Transverse colon (tissue), 4 donors: ENCODE measurements around the gene CAMK1G. TPM values are rescaled to one million over a fixed set of nuclear protein-coding genes. Genes with fewer than 3 reads are reported as not detected.

Experiments
- DNase-seq: peaks from one replicate; pipeline ENCODE4 v3.0.0-alpha.2; 2019
- H3K27ac ChIP-seq, 4 donors: fragments of 200-600 bp; sonication (generic); 2 replicates each; pipeline ENCODE4 v1.5.1; 2016 to 2018; ENCODE audit warnings: inconsistent platforms in 4 of 4
- H3K27me3 ChIP-seq: fragments of 200-600 bp; sonication (generic); 2 replicates; pipeline ENCODE4 v1.5.1; 2017; ENCODE audit warnings: inconsistent platforms
- H3K36me3 ChIP-seq, 4 donors: fragments of 200-600 bp; sonication (generic); 2 replicates each; pipeline ENCODE4 v1.5.1; 2017 to 2019; ENCODE audit warnings: inconsistent platforms in 4 of 4
- H3K4me1 ChIP-seq, 4 donors: fragments of 200-600 bp; sonication (generic); 2 replicates each; pipeline ENCODE4 v1.5.1; 2017 to 2020; ENCODE audit warnings: inconsistent platforms in 4 of 4
- H3K4me3 ChIP-seq, 4 donors: fragments of 200-600 bp; sonication (generic); 1 replicate in 1 of 4; 2 replicates in 3 of 4; pipeline versions ENCODE4 v1.5.1 to v1.6.1; 2017 to 2019; ENCODE audit warnings: inconsistent platforms in 4 of 4
- H3K9me3 ChIP-seq, 2 donors: fragments of 200-600 bp; sonication (generic); 2 replicates each; pipeline ENCODE4 v1.5.1; 2017 to 2019; ENCODE audit warnings: inconsistent platforms in 2 of 2
- EP300 ChIP-seq: sonication (generic); formaldehyde crosslinking; IDR thresholded peaks from one replicate; pipeline ENCODE4 v1.6.1; 2017; ENCODE audit warnings: antibody characterized with exemption, low read depth
- POLR2A ChIP-seq: fragments of 450-650 bp; IDR thresholded peaks from one replicate; pipeline ENCODE4 v1.6.1; 2016; ENCODE audit warnings: antibody characterized with exemption, mild to moderate bottlenecking, moderate library complexity
- POLR2AphosphoS5 ChIP-seq, 3 donors: sonication (generic); formaldehyde crosslinking; IDR thresholded peaks; one replicate each; pipeline ENCODE4 v1.6.1; 2016; ENCODE audit warnings: antibody characterized with exemption in 3 of 3
- WGBS, 2 donors: methylation state at CpG; one replicate each; pipeline ENCODE4 v1.1.5; 2018; ENCODE audit warnings: low coverage in 1 of 2; 5-methylcytosine and 5-hydroxymethylcytosine counted together
- in situ Hi-C, 4 donors: fragments of 200-750 bp; cut with MboI; loops; one replicate each; pipeline versions ENCODE4 v1.15.0 to v1.15.1; 2017; ENCODE audit warnings: low sequenced_read_pairs in 3 of 4, low pct_ligation_motif_present in 1 of 4, low pct_unique_long_range_greater_than_20kb in 1 of 4
- intact Hi-C: fragments of 100-400 bp; cut with DNase I; formaldehyde crosslinking; loops from one replicate; pipeline ENCODE4 v1.15.1; 2023; ENCODE audit warnings: low total_unique reads
- total RNA-seq, 4 donors: library from RNA; depleted of rRNA; stranded (reverse); fragments of >200 nt; gene quantifications; one replicate each; pipeline ENCODE4 v1.1.0, GENCODE V29; 2016
- TF ChIP-seq, protein P1 (sequence below), 5 experiments: fragments of 200-600 bp in 3 of 5; fragments of 450-650 bp in 2 of 5; sonication (generic) in 3 of 5; IDR thresholded peaks; 1 replicate in 2 of 5; 2 replicates in 3 of 5; pipeline ENCODE4 v1.5.1; 2016 to 2017; ENCODE audit warnings: antibody characterized with exemption in 5 of 5, inconsistent platforms in 3 of 5, mild to moderate bottlenecking in 2 of 5, moderate library complexity in 1 of 5

The CAMK1G gene
- total RNA-seq, 4 donors from 2014 or later: not detected

DNA sequence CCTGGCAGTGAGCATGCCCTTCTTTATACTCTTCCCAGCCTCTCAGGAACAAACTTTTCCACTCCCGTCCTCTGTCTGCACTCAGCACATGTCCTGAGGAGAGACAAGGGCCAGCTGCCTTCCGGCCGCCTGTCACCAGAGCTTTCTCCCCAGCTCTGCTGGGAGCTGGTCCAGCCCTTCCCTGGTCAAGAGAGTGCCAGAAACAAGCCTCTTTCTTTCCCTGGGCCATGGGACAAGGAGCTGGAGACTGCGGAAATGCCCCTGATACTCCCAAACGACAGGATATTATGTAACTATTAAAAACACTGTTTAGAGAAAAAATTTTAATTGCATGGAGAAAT is 58.3 kb downstream of the CAMK1G start:
- Histone ChIP-seq H3K27me3 (no peaks in the 10 kb centered on the region), H3K27ac (peak overlapping the region; percentile 37 to 87 (median 83)), H3K4me1 (peaks cover 30 to 47% (median 34%) of the 10 kb centered on the region in 4 donors), H3K9me3 (no peaks in the 10 kb centered on the region), H3K4me3 (no peak overlapping the region), H3K36me3 (no peaks in the 10 kb centered on the region)
- intact Hi-C loops: no loop called here
- in situ Hi-C loops: no loop called here
- DNase-seq: peak; percentile 56
- peak; percentile 45 to 55 (median 52) for TF ChIP-seq POLR2AphosphoS5 (IDR thresholded peaks at IDR 0.05)
- TF ChIP-seq, protein P1, sequence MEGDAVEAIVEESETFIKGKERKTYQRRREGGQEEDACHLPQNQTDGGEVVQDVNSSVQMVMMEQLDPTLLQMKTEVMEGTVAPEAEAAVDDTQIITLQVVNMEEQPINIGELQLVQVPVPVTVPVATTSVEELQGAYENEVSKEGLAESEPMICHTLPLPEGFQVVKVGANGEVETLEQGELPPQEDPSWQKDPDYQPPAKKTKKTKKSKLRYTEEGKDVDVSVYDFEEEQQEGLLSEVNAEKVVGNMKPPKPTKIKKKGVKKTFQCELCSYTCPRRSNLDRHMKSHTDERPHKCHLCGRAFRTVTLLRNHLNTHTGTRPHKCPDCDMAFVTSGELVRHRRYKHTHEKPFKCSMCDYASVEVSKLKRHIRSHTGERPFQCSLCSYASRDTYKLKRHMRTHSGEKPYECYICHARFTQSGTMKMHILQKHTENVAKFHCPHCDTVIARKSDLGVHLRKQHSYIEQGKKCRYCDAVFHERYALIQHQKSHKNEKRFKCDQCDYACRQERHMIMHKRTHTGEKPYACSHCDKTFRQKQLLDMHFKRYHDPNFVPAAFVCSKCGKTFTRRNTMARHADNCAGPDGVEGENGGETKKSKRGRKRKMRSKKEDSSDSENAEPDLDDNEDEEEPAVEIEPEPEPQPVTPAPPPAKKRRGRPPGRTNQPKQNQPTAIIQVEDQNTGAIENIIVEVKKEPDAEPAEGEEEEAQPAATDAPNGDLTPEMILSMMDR (IDR thresholded peaks at IDR 0.05): no peak
- 56% methylated on average over 5 of the region's 5 CpGs; no CpG with 5 or more reads in 1 of the 2 donors for WGBS, 2 donors

GRCh38 chr1:209642816-209643215 is 59.3 kb downstream of the CAMK1G start:
- peaks cover 31 to 53% (median 37%) of the 10 kb centered on the region in 4 donors for H3K4me1 ChIP-seq
- TF ChIP-seq POLR2AphosphoS5 (IDR thresholded peaks at IDR 0.05) (peak in 1 of 3 donors; percentile 50), POLR2A (no peak)

GRCh38 chr1:209643285-209644020 is 59.9 kb downstream of the CAMK1G start:
- in situ Hi-C loops (no loop called here), intact Hi-C loops (no loop called here)
- TF ChIP-seq, protein P1 (IDR thresholded peaks at IDR 0.05): no peak
- no peak for TF ChIP-seq EP300
- no peak for TF ChIP-seq POLR2A
- no peak for TF ChIP-seq POLR2AphosphoS5 (IDR thresholded peaks at IDR 0.05)
- whole genome bisulfite sequencing, 2 donors: 16 to 17% methylated on average over 2 of the region's 2 CpGs
- Histone ChIP-seq H3K4me3 (no peak overlapping the region), H3K4me1 (peaks cover 31 to 60% (median 38%) of the 10 kb centered on the region in 4 donors), H3K27ac (peak overlapping the region; percentile 64 to 87 (median 83)), H3K9me3 (no peaks in the 10 kb centered on the region), H3K36me3 (no peaks in the 10 kb centered on the region), H3K27me3 (no peaks in the 10 kb centered on the region)
- DNase-seq: no peak

More at GRCh38 chr1:209642816-209643215, 59.3 kb downstream of the CAMK1G start:
- WGBS, 2 donors: 16 to 26% methylated on average over 2 to 3 of the region's 3 CpGs
- Histone ChIP-seq H3K36me3 (no peaks in the 10 kb centered on the region), H3K27ac (peak overlapping the region; percentile 64 to 87 (median 83)), H3K9me3 (no peaks in the 10 kb centered on the region), H3K4me3 (no peak overlapping the region), H3K27me3 (no peaks in the 10 kb centered on the region)
- intact Hi-C loops: no loop called here
- in situ Hi-C loops: no loop called here
- DNase-seq: peak; percentile 70

DNA sequence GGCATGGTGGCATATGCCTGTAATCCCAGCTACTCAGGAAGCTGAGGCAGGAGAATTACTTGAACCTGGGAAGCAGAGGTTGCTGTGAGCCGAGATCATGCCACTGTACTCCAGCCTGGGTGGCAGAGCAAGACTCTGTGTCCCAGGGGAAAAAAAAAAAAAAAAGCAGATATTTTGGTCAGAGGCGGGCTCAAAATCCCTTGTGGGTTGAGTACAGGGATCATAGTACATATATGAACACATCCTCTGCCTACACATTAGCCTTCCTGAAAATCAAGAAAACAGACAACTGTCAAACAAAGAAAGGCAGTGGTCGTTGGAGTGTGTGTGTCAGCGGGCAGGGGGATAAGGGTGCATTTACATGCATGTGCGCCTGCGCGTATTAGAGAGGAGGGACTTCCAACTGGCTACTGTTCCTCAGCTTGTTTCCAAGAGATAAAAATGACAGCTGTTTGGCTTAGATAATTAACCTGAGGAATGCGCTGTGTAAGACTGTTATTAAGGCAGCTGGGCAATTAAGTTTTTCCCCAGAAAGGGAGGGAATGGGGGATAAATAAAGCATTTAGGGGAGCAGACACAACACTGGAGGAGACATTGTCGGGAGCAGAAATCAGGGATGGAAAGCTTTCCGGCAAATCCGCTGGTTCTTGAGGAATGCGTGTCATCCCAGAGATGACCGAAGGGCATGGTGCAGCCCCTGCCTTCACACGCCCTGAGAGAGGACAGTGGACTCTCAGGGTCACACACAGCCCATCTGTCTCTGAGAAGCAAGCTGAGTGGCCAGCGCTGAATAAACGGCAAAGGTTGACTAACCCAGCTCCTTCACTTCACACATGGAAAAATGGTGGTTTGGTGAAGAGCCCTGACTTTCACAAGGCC is 62.3 kb downstream of the CAMK1G start:
- TF ChIP-seq POLR2A (no peak), EP300 (no peak)
- TF ChIP-seq, protein P1 (IDR thresholded peaks at IDR 0.05): no peak
- in situ Hi-C loops (no loop called here), intact Hi-C loops (no loop called here)
- 73 to 84% methylated on average over 8 to 16 of the region's 16 CpGs for WGBS, 2 donors
- no peak overlapping the region for H3K27ac ChIP-seq
- no peaks in the 10 kb centered on the region for H3K27me3 ChIP-seq
- peaks cover 32 to 83% (median 61%) of the 10 kb centered on the region in 4 donors for H3K4me1 ChIP-seq
- no peak overlapping the region for H3K4me3 ChIP-seq
- no peaks in the 10 kb centered on the region for H3K9me3 ChIP-seq
- H3K36me3 ChIP-seq: no peaks in the 10 kb centered on the region
- DNase-seq: no peak
